ENCODE data around the gene RPL9. TPM values are rescaled to one million over a fixed set of nuclear protein-coding genes. Genes with fewer than 3 reads are reported as not detected.
"Not testable (repeated sequence)": the region's sequence is repeated elsewhere in the genome, so short reads cannot be mapped to it uniquely, and the experiment has no call there.

The RPL9 gene
- total and polyA plus RNA-seq, 2 experiments from 2014 or later = 431 to 1,988 TPM

GRCh38 chr4:39426728-39427127, 32.0 kb downstream of the RPL9 start:
- no peaks in the 10 kb centered on the region for H3K4me1 ChIP-seq (ENCODE audit: low read depth)
- no peak overlapping the region for H3K4me3 ChIP-seq
- H3K27me3 ChIP-seq = no peaks in the 10 kb centered on the region
- no peak for DNase-seq (ENCODE audit: low read depth in 1 of 2, low spot score in 1 of 2)
- no peak for TF ChIP-seq CTCF (IDR thresholded peaks at IDR 0.05; ENCODE audit: low read depth, low read length)
- no peaks in the 10 kb centered on the region for H3K36me3 ChIP-seq
- H3K9me3 ChIP-seq (ENCODE audit: low read depth) = no peaks in the 10 kb centered on the region
- H3K27ac ChIP-seq = no peak overlapping the region

- not testable (repeated sequence) for H3K27me3 ChIP-seq; DNase-seq (ENCODE audit: low read depth in 1 of 2, low spot score in 1 of 2); H3K9me3 ChIP-seq (ENCODE audit: low read depth); H3K36me3 ChIP-seq; H3K4me1 ChIP-seq (ENCODE audit: low read depth); H3K27ac ChIP-seq; H3K4me3 ChIP-seq
These were observed 33.4 kb downstream of the RPL9 start for GRCh38 chr4:39425297-39425696.

GRCh38 chr4:39422247-39422646, 36.5 kb downstream of the RPL9 start:
- Histone ChIP-seq H3K27me3 (no peaks in the 10 kb centered on the region), H3K4me3 (no peak overlapping the region), H3K27ac (no peak overlapping the region), H3K4me1 (ENCODE audit: low read depth) (no peaks in the 10 kb centered on the region), H3K36me3 (no peaks in the 10 kb centered on the region), H3K9me3 (ENCODE audit: low read depth) (no peaks in the 10 kb centered on the region)
- no peak for DNase-seq (ENCODE audit: low read depth in 1 of 2, low spot score in 1 of 2)
- no peak for TF ChIP-seq CTCF (IDR thresholded peaks at IDR 0.05; ENCODE audit: low read depth, low read length)

GRCh38 chr4:39415678-39416283, 42.9 kb downstream of the RPL9 start:
- Histone ChIP-seq H3K27me3 (no peaks in the 10 kb centered on the region), H3K36me3 (no peaks in the 10 kb centered on the region), H3K27ac (no peak overlapping the region), H3K4me3 (no peak overlapping the region), H3K4me1 (ENCODE audit: low read depth) (no peaks in the 10 kb centered on the region), H3K9me3 (ENCODE audit: low read depth) (no peaks in the 10 kb centered on the region)
- no peak for TF ChIP-seq CTCF (IDR thresholded peaks at IDR 0.05; ENCODE audit: low read depth, low read length)
- DNase-seq (ENCODE audit: low read depth in 1 of 2, low spot score in 1 of 2) = peak in 1 of 2 donors; percentile 76

- H3K27me3 ChIP-seq; H3K36me3 ChIP-seq; H3K27ac ChIP-seq; H3K9me3 ChIP-seq (ENCODE audit: low read depth); DNase-seq (ENCODE audit: low read depth in 1 of 2, low spot score in 1 of 2); H3K4me3 ChIP-seq; H3K4me1 ChIP-seq (ENCODE audit: low read depth): not testable (repeated sequence)
These were observed 47.2 kb downstream of the RPL9 start for GRCh38 chr4:39411561-39411960.

GRCh38 chr4:39410415-39410814, 48.3 kb downstream of the RPL9 start:
- TF ChIP-seq CTCF (IDR thresholded peaks at IDR 0.05; ENCODE audit: low read depth, low read length) = peak; percentile 40
- H3K4me1 ChIP-seq (ENCODE audit: low read depth) = no peaks in the 10 kb centered on the region
- peak in 1 of 2 donors; percentile 35 for DNase-seq (ENCODE audit: low read depth in 1 of 2, low spot score in 1 of 2)
- no peak overlapping the region for H3K4me3 ChIP-seq
- H3K9me3 ChIP-seq (ENCODE audit: low read depth) = no peaks in the 10 kb centered on the region
- H3K27ac ChIP-seq = no peak overlapping the region
- no peaks in the 10 kb centered on the region for H3K36me3 ChIP-seq
- H3K27me3 ChIP-seq = no peaks in the 10 kb centered on the region

GRCh38 chr4:39407584-39407885, 51.2 kb downstream of the RPL9 start:
- TF ChIP-seq CTCF (IDR thresholded peaks at IDR 0.05; ENCODE audit: low read depth, low read length) = no peak
- Histone ChIP-seq H3K27me3 (no peaks in the 10 kb centered on the region), H3K27ac (no peak overlapping the region), H3K4me1 (ENCODE audit: low read depth) (no peaks in the 10 kb centered on the region), H3K36me3 (no peaks in the 10 kb centered on the region), H3K4me3 (no peak overlapping the region), H3K9me3 (ENCODE audit: low read depth) (no peaks in the 10 kb centered on the region)
- no peak for DNase-seq (ENCODE audit: low read depth in 1 of 2, low spot score in 1 of 2)
